Epithelial cell of proximal tubule (primary cell): ENCODE measurements around the gene HSBP1. TPM values are rescaled to one million over a fixed set of nuclear protein-coding genes. Genes with fewer than 3 reads are reported as not detected.

ENCODE experiments used
- DNase-seq: peaks from one replicate; pipeline ENCODE4 v3.0.0-alpha.2; 2011; ENCODE audit warnings: low read depth
- H3K4me3 ChIP-seq: 2 replicates; pipeline ENCODE4 v1.5.1; 2011; ENCODE audit warnings: low read depth, mild to moderate bottlenecking, low read length
- total RNA-seq: library from RNA; depleted of rRNA; stranded (reverse); fragments of >200 nt; gene quantifications from 2 replicates; pipeline ENCODE4 v1.2.3, GENCODE V29; 2015
- TF ChIP-seq, protein P1 (sequence below): conservative IDR thresholded peaks from 2 replicates; pipeline ENCODE4 v1.5.1; 2012; ENCODE audit warnings: low read depth, mild to moderate bottlenecking, low read length

HSBP1 gene
- total RNA-seq, 1 donor from 2014 or later, result 119 TPM

DNA sequence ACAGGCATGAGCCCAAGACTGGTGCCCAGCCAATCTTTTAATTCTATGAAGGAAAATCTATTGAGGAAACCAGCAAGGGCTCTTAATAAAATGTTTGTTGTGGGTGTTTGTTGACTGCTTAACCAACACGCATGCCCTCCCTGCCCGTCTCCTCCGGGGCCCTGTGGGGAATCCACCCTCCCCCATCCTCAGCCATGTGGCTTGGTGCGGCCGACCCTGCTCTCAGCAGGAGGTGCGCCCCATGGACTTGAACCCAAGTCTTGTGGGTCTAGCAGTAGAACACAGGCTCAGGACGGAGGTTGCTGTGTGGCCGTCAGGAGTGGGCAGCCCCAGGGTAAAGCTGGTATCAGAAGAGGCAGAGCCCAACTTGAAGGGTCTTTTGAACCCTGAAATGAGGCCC, 46.1 kb downstream of the HSBP1 start:
- TF ChIP-seq, protein P1, sequence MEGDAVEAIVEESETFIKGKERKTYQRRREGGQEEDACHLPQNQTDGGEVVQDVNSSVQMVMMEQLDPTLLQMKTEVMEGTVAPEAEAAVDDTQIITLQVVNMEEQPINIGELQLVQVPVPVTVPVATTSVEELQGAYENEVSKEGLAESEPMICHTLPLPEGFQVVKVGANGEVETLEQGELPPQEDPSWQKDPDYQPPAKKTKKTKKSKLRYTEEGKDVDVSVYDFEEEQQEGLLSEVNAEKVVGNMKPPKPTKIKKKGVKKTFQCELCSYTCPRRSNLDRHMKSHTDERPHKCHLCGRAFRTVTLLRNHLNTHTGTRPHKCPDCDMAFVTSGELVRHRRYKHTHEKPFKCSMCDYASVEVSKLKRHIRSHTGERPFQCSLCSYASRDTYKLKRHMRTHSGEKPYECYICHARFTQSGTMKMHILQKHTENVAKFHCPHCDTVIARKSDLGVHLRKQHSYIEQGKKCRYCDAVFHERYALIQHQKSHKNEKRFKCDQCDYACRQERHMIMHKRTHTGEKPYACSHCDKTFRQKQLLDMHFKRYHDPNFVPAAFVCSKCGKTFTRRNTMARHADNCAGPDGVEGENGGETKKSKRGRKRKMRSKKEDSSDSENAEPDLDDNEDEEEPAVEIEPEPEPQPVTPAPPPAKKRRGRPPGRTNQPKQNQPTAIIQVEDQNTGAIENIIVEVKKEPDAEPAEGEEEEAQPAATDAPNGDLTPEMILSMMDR, result no peak
- DNase-seq, result no peak
- no peak overlapping the region for H3K4me3 ChIP-seq

DNA sequence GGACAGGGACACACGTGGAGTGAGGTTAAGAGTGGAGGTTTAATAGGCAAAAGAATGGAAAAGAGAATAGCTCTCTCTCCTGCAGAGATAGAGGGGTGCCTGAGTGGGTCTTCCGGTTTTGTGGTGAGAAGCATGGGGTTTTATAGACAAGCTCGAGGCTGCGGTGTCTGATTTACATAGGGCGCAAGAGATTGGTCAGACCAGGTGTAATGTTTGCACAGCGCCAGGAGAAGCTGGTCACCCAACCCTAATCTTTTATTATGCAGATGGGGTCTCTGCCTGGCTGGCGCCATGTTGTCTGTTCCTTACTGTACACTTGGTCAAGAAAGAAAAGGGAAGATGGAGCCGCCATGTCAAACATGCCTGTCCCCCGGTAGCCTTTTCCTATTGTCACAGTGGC, 46.6 kb downstream of the HSBP1 start:
- TF ChIP-seq, protein P1, result no peak
- H3K4me3 ChIP-seq, result no peak overlapping the region
- DNase-seq, result no peak

DNA sequence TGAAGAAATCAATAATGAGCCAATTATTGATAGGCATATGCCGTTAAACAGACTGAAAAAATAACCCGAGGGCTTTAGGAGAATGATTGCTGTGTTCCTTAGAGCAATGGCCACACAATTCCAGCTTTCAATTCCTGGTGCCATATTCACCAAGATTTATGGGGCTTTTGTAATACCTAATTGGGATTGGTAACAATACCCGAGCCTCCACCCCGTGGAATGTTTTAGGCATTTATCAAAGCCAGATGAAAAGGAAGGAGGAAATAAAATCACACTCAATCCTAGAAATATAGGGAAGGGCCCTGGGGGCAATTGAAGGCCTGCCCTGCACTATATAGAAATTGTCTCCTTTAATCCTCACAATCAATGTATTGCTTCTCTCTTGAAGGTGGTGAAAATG, 49.0 kb downstream of the HSBP1 start:
- H3K4me3 ChIP-seq, result no peak overlapping the region
- TF ChIP-seq, protein P1, result no peak
- DNase-seq, result no peak

DNA sequence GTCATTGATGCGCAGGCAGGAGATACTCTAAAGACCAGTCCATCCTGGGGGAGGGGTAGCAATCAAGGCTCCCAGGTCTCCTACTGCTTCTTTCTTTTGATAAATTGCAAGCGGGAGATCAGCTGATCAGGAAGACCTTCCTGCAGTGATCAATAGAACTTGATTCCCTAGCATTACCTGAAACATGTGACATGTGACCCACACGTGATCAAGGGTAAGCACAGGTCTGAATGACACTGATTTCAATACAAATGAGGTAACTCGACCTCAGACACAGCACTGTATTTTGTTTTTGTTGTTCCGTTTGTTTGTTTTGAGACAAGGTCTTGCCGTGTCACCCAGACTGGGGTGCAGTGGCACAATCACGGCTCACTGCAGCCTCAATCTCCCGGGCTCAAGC, 51.5 kb downstream of the HSBP1 start:
- no peak for DNase-seq
- no peak overlapping the region for H3K4me3 ChIP-seq
- TF ChIP-seq, protein P1, result no peak

DNA sequence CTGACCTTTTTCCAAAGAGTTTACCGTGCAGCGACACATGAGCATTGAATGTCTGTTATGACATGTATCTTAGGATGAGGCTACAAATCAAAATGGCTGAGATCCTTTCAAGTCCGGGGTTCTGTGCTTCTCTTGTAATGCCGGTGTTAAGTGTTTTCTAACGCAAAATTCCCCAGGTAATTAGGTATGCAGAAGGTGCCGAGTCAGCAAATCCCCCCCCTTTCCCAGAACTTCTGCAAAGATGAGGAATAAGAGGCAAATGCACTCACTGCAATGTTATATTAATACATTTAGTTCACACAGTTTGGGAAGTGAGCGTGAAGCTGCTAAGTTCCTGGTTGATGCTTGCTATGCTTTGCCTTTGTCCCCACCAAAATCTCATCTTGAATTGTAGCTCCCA, 54.9 kb downstream of the HSBP1 start:
- TF ChIP-seq, protein P1, result no peak

DNA sequence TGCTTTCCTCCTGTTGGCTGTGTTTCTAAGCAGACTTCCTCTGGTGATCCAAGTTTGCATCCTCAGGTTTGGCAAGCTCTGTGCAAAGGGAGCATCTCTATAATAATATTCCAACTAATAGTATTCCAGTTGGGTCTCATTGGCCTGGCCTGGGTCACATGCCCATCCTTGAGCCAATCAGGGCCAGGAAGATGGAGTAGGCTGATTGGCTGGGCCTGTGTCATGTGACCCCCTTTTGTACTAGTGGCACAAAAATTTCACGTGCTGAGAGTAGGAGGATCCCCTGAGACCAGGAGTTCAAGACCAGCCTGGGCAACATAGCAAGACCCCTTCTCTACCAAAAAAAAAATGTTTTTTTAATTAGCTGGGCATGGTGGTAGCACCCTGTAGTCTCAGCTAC, 55.9 kb downstream of the HSBP1 start:
- H3K4me3 ChIP-seq, result no peak overlapping the region
- DNase-seq, result no peak
- TF ChIP-seq, protein P1, result no peak

More for the DNA sequence above, 54.9 kb downstream of the HSBP1 start:
- DNase-seq, result no peak
- no peak overlapping the region for H3K4me3 ChIP-seq

Other genes with a start within 250 kb of the HSBP1 start
- gene MLYCD, start 91.1 kb downstream of the HSBP1 start, total RNA-seq, result 2.9 TPM in 2 replicates
- gene OSGIN1, start 145.3 kb downstream of the HSBP1 start, total RNA-seq, result 3.7 and 6.1 TPM in 2 replicates
- gene NECAB2, start 160.3 kb downstream of the HSBP1 start, total RNA-seq, result 0.36 TPM in 1 of 2 replicates, not detected in the other
- not detected in 2 replicates for gene SLC38A8, start 234.8 kb downstream of the HSBP1 start, total RNA-seq